GM20431 (cell line): Measurements from ENCODE around the gene GLTPD2.
"Not testable (repeated sequence)": the region's sequence is repeated elsewhere in the genome, so short reads cannot be mapped to it uniquely, and the experiment has no call there.

Source experiments
- in situ Hi-C: fragments of 300-500 bp; cut with MseI, MboI; formaldehyde crosslinking; loops from one replicate; pipeline ENCODE4 v1.15.0; 2020; ENCODE audit warnings: low sequenced_read_pairs; ENCODE audit not compliant: unreplicated experiment

Gene GLTPD2

DNA sequence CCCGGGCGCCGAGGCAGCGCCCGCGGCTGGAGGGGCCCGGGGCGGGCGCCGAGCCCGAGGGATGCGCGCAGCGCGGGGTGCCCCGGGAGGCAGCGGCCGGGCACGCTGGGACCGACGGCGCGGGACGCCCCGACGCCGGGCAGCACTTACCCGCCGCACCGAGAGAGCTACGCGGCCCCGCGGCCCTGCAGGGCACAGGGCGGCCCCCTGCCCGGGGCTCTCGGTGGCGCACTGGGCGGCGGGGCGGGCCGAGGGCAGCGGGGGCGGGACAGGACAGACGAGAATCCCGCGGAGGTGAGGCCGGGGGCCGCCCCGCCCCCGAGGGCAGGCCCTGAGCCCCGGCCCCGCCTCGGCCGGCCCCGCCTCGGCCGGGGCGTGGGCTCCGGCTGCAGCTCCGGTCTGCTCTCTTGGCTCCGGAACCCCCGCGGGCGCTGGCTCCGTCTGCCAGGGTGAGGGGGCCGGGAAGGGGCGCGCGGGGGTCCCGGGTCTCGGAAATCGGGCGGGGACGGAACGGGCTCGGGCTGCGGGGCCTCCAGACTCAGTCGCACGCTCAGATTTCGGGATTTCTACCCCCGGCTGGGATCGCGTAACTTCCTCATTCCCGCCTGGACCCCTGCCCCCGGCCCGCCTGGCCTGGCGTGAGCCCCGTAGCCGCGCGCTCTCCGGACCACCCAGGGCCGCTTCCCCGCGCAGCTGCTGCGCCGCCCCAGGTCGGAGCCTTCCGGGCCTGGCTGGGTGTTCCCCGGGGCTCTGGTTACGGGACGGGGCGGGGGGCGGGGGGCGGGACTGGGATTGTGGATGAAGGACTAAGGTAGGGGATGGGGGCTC, 18.2 kb downstream of the GLTPD2 start, which contains the start of gene PLD2:
Gene PLD2 (plus strand): TSS at position 376 of the 828 bp plus-strand sequence. CDS start 621 bp downstream, outside the sequence.
- in situ Hi-C loops, result no loop called here

DNA sequence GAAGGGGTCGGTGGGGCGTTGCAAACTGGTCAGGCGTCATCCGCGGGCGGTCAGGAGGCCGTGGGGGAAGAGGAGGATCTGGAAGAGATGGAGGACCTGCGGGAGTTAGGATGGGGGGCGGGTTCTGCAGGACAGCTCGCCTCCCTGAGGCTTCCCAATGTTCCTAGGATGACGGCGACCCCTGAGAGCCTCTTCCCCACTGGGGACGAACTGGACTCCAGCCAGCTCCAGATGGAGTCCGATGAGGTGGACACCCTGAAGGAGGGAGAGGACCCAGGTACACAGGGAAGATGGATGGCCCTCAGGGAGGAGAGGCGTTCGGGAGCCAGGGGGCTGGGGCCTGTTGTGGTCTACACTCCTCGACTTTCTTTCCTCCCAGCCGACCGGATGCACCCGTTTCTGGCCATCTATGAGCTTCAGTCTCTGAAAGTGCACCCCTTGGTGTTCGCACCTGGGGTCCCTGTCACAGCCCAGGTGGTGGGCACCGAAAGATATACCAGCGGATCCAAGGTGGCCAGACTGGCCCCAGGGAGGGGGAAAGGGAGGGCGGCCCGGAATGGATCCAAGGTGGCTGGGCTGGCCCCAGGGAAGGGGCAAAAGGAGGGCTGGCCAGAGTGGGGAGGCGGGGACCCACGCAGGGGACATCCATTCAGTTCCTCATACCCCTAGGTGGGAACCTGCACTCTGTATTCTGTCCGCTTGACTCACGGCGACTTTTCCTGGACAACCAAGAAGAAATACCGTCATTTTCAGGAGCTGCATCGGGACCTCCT, 19.0 kb downstream of the GLTPD2 start:
- in situ Hi-C loops, result no loop called here

- in situ Hi-C loops, result no loop called here
Observed at GRCh38 chr17:4808378-4808767, 19.6 kb downstream of the GLTPD2 start.

DNA sequence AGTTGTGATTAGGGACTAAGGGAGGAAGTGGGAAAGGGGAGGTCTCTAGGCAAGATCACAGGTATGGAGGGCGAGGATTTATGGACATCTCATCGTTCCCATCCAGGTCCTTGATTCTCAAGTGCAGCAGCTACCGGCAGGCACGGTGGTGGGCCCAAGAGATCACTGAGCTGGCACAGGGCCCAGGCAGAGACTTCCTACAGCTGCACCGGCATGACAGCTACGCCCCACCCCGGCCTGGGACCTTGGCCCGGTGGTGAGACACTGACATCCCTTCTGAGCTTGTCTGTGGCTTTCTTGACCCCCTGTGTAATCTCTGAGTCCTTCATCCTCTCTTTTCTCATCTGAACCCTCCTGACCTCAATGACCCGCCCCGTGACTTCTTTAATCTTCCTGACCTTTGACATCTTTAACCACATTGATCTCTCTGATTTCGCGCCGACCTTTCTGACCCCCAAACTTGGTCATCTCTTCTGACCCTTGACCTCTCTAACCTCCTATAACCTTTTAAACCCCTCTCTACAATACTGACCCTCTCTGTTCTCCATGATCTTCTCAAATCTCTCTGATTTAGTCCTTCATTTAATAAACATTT, 22.0 kb downstream of the GLTPD2 start:
- in situ Hi-C loops, result no loop called here

GRCh38 chr17:4811471-4811870, 22.7 kb downstream of the GLTPD2 start:
- in situ Hi-C loops, result no loop called here

DNA sequence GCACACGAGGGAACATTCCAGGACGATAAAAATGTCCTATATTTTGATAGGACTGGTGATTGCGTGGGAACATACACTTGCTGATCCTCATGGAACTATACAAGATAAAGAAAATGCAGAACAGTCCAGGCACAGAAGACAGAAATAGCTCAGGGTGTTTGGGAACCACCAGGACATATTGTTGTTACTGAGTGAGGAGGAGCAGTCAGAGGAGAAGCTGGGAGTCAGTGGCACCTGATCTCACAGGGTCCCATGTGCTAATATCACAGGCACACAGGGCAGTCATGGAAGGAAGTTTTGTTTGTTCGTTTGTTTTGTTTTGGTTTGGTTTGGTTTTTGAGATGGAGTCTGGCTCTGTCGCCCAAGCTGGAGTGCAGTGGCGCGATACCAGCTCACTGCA, 23.9 kb downstream of the GLTPD2 start:
- in situ Hi-C loops, result no loop called here

- in situ Hi-C loops, result no loop called here
Observed at GRCh38 chr17:4815043-4815675, 26.4 kb downstream of the GLTPD2 start.

DNA sequence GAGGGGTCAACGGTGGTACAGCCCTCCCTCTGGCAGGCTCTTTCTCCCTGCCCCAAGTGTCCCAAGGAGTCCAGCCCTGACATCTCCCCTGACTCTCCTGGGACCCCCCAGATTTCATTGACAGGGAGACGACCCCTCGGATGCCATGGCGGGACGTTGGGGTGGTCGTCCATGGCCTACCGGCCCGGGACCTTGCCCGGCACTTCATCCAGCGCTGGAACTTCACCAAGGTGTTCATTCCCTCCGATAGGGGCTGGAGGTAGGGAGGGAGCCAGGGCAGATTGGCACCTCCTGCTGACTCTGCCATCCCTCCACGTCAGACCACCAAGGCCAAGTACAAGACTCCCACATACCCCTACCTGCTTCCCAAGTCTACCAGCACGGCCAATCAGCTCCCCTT, 28.1 kb downstream of the GLTPD2 start:
- in situ Hi-C loops, result no loop called here

DNA sequence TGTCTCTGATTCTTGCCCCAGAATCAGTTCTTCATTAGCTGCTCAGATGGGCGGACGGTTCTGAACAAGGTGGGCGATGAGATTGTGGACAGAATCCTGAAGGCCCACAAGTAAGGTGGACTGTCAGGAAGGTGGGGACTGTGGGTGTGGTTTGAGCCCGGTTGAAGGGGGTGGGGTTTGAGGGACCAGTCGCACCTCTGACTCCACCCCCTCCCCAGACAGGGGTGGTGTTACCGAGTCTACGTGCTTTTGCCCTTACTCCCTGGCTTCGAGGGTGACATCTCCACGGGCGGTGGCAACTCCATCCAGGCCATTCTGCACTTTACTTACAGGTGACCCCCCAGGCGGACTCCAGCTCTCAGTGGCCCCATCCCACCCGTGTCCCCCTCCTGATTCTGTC, 29.5 kb downstream of the GLTPD2 start:
- in situ Hi-C loops, result no loop called here

DNA sequence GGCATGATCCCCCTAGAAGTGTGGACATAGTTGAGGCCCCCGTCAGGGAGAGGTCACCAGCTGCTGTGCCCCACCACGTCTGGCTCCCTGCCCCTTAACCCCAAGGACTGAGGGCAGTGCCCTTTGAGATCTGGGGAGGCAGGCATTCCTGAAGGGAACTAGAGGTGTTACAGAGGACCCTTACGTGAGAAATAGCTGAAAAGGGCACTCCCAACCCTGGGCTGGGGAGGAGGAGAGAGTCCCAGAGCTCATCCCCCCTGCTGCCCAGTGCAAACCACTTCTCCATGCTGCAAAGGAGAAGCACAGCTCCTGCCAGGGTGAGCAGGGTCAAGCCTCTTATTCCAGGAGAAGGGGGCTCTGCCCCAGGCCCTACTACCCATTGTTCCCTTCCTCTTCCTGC, 34.1 kb downstream of the GLTPD2 start:
- in situ Hi-C loops, result no loop called here

GRCh38 chr17:4823373-4824089, 34.8 kb downstream of the GLTPD2 start:
- in situ Hi-C loops, result no loop called here

GRCh38 chr17:4827399-4827798, 38.6 kb downstream of the GLTPD2 start:
- in situ Hi-C loops, result no loop called here

GRCh38 chr17:4832829-4833177, 44.0 kb downstream of the GLTPD2 start:
- in situ Hi-C loops, result not testable (repeated sequence)

DNA sequence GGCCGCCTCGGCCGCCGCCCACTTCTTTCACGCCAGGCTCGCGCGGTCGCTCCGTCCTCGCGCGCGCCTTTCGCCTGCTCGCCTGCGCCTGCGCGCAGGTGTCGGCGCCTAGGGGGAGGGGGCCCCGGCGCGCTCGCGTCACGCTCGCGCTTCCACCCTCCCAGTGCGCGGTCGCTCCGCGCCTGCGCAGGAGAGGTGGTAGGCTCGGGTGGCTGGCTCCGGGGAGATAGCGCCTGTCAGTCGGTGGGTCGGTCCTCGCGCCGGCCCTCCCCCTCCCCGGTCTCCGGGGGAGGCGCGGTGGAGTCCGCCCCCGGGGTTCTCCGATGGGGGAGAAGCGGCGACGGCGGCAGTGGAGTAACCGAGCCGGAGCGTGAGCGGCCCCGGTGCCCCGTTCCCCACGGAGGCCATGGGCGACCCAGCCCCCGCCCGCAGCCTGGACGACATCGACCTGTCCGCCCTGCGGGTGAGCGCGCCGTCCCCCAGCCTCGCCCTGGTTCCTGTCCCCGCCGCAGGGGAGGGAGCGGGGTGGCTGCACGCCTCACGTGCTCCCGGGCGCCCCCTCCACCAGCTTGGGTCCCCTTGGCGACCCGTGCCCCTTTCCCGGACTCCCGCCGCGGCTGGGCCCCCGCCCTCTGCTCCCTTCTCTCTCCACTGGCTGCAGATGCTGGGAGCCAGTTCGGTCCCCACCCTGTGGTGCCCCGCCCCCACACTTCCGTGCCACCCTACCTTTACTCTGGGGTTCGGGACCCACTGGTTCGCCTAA, 44.6 kb downstream of the GLTPD2 start, which contains the start of gene MINK1:
Gene MINK1 (plus strand): TSS at position 163 of the 763 bp plus-strand sequence. CDS start 244 bp downstream, at position 407.
- in situ Hi-C loops, result no loop called here

DNA sequence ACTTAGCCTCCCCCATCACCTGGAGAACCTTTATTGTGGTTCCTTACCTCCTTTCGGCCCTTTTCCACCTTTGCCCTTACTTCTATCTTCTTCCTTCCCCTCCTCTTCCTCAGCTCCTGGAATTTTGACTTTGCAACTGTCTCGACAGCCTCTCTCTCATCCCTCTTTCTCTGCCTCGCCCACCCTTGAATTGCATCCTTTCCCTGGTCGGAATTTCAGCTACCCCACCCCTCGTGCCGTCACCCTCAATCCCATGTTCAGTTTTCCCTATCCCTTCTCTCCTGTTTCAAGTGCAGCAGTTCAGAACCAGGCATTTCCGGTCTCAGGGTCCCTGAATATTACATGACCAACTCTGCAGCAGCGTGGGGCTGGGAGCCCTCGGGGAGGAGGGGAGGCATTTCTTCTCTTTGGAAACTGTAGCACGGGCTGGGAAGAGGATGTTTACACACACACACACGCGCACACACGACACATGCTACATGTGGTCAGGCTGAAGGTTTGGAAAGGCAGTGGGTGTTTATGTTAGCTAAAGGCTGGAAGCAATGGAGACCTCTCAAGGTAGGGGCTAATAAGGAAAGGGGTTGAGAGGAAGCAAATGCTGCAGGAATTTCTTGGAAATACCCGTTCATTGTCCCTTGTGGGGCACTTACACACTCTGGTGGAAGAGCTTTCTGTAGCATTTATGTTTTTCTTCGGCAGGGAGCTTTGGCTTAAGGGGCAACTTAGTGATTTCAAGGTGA, 45.3 kb downstream of the GLTPD2 start:
- in situ Hi-C loops, result no loop called here

GRCh38 chr17:4834681-4835020, 45.9 kb downstream of the GLTPD2 start:
- in situ Hi-C loops, result no loop called here

- in situ Hi-C loops, result no loop called here
Observed at GRCh38 chr17:4836221-4836620, 47.5 kb downstream of the GLTPD2 start.

GRCh38 chr17:4837471-4838308, 48.9 kb downstream of the GLTPD2 start:
- in situ Hi-C loops, result no loop called here
